ENCODE results near the gene PSMB3.
A peak's percentile ranks its signal among the peaks of the same experiment; 100 is the strongest.

PSMB3 gene

DNA sequence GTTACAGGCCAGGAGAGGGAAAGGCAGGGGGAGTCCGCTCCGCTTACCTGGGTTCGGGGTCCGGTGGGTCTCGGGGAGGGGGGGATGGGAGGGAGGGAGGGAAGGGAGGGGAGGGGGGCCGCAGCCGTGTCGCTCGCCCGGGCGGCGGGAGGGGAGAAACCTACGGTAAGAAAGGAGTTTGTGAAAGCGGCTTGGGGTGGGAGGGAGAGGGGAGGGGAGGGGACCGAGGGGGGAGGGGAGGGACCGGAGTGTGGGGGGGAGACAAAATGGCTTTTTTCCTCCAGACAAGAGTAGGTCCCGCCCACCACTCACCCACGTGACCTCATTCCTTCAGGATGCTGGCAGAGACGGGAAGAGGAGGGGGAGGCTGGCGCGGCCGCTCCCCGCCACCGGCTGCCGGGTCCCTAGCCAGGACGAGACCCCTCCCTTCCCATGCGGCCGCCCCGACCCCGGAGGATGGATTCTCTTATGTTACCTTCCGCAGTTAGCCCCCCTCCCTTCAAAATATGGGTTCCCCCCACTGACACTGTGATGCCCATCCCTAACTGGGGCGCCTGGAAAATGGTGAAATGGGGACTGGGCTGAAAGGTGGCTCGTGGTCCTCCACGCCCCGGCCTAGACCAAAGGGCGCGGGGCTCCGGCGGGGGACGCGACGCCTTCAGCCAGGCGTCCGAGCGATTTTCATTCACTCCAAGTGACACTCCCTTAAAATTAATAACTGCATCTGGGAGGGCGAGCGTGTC, 4.2 kb upstream of the PSMB3 start, which contains the start of gene PCGF2:
TSS of gene PCGF2 (minus strand) at position 188 of the 743 bp plus-strand sequence. CDS start 7,934 bp downstream, outside the sequence.
- peak; percentile 74 for DNase-seq (ENCODE audit: low read depth)
- TF ChIP-seq, protein P1, sequence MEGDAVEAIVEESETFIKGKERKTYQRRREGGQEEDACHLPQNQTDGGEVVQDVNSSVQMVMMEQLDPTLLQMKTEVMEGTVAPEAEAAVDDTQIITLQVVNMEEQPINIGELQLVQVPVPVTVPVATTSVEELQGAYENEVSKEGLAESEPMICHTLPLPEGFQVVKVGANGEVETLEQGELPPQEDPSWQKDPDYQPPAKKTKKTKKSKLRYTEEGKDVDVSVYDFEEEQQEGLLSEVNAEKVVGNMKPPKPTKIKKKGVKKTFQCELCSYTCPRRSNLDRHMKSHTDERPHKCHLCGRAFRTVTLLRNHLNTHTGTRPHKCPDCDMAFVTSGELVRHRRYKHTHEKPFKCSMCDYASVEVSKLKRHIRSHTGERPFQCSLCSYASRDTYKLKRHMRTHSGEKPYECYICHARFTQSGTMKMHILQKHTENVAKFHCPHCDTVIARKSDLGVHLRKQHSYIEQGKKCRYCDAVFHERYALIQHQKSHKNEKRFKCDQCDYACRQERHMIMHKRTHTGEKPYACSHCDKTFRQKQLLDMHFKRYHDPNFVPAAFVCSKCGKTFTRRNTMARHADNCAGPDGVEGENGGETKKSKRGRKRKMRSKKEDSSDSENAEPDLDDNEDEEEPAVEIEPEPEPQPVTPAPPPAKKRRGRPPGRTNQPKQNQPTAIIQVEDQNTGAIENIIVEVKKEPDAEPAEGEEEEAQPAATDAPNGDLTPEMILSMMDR (IDR thresholded peaks at IDR 0.05; ENCODE audit: insufficient read depth, low read depth, low read length, missing control alignments) = no peak
- H3K4me3 ChIP-seq (ENCODE audit: low read depth, low read length) = peak within 1 kb of the TSS; percentile 75

GRCh38 chr17:38748892-38749222, 3.7 kb upstream of the PSMB3 start:
- no peak for DNase-seq (ENCODE audit: low read depth)
- TF ChIP-seq, protein P1 (IDR thresholded peaks at IDR 0.05; ENCODE audit: insufficient read depth, low read depth, low read length, missing control alignments) = no peak
- H3K4me3 ChIP-seq (ENCODE audit: low read depth, low read length) = peak overlapping the region; percentile 59

GRCh38 chr17:38749223-38750043, 3.1 kb upstream of the PSMB3 start:
- peak overlapping the region; percentile 59 for H3K4me3 ChIP-seq (ENCODE audit: low read depth, low read length)
- TF ChIP-seq, protein P1 (IDR thresholded peaks at IDR 0.05; ENCODE audit: insufficient read depth, low read depth, low read length, missing control alignments) = no peak
- peak; percentile 74 for DNase-seq (ENCODE audit: low read depth)

DNA sequence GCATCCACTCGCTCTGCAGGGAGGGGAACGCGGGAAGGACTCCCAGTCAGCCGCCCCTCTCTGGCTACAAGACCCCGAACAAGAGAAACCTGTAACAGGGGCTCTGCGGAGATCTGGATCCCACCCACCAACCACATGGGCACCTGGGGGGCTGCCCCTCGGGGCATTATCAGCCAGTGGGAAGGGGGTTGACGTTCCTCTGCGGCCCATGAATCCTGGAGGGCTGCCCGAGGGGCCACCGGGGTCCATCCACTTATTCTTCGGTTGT, 2.6 kb upstream of the PSMB3 start:
- no peak for DNase-seq (ENCODE audit: low read depth)
- H3K4me3 ChIP-seq (ENCODE audit: low read depth, low read length) = peak overlapping the region; percentile 59
- TF ChIP-seq, protein P1 (IDR thresholded peaks at IDR 0.05; ENCODE audit: insufficient read depth, low read depth, low read length, missing control alignments) = no peak

DNA sequence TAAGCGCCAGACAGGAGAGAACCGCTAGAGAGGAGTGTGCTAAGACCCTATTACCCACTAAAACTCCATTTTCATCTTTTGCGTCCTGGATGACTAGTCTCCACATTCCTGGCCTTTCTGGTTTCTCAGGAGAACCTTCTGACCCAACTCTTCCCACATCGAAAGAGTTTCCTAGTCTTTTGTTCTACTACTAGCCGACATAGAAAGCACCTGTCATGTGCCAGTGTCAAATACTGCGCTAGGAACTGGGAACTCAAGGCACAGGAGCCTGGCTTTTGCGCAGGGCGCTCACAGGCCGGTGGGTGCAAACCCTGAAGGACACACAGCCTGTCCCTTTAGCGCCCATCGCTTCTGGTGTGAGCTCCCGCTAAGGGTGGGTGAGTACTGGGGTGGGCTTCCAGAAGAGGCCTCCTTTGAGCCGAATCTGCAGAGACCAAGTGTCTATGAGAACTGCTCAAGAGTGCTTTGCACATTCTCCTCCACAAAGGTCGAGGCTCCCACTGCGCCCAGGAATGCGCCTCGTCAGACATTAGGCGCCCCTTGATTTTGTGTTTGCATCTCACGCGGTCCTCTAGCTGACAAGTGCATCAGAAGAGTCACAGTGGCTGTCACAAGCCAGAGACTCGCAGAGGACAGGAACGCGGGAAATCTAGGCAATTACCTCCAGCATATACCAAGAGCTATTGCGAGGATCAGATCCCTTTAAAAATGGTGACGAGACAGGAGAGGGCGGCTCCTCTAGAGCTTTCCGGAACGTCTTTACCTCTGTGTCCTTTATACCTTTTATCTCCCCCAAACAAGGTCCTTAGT, 2.0 kb upstream of the PSMB3 start:
- peak; percentile 53 for DNase-seq (ENCODE audit: low read depth)
- H3K4me3 ChIP-seq (ENCODE audit: low read depth, low read length) = peak overlapping the region; percentile 59
- TF ChIP-seq, protein P1 (IDR thresholded peaks at IDR 0.05; ENCODE audit: insufficient read depth, low read depth, low read length, missing control alignments) = no peak

- TF ChIP-seq, protein P1 (IDR thresholded peaks at IDR 0.05; ENCODE audit: insufficient read depth, low read depth, low read length, missing control alignments) = no peak
- peak overlapping the region; percentile 59 for H3K4me3 ChIP-seq (ENCODE audit: low read depth, low read length)
- DNase-seq (ENCODE audit: low read depth) = no peak
These were observed 1.3 kb upstream of the PSMB3 start for GRCh38 chr17:38751144-38751807.
